H9 (cell line): ENCODE results near the gene EPHX1. TPM values are rescaled to one million over a fixed set of nuclear protein-coding genes. Genes with fewer than 3 reads are reported as not detected.

Experiments
- DNase-seq: peaks from one replicate; pipeline ENCODE4 v3.0.0-alpha.2; 2017
- H2AFZ ChIP-seq: one replicate; pipeline ENCODE4 v1.6.1; 2013; ENCODE audit warnings: mild to moderate bottlenecking, low read length, control low read depth, moderate library complexity
- H2AK5ac ChIP-seq: 2 replicates; pipeline ENCODE4 v1.6.1; 2013; ENCODE audit warnings: low read length, control low read depth, mixed read lengths; ENCODE audit not compliant: insufficient read length
- H2BK120ac ChIP-seq: one replicate; pipeline ENCODE4 v1.6.1; 2013; ENCODE audit warnings: low read depth, mild to moderate bottlenecking, low read length, control low read depth, inconsistent platforms; ENCODE audit not compliant: poor library complexity, severe bottlenecking
- H2BK12ac ChIP-seq: 2 replicates; pipeline ENCODE4 v1.6.1; 2013; ENCODE audit warnings: low read length, control low read depth, mixed read lengths, low read depth; ENCODE audit not compliant: insufficient read length
- H2BK15ac ChIP-seq: 2 replicates; pipeline ENCODE4 v1.6.1; 2013; ENCODE audit warnings: low read depth, low read length, control low read depth
- H2BK20ac ChIP-seq: one replicate; pipeline ENCODE4 v1.6.1; 2013; ENCODE audit warnings: low read depth, mild to moderate bottlenecking, low read length, control low read depth, inconsistent platforms; ENCODE audit not compliant: poor library complexity, severe bottlenecking
- H2BK5ac ChIP-seq: 2 replicates; pipeline ENCODE4 v1.6.1; 2013; ENCODE audit warnings: low read length, control low read depth, mixed read lengths; ENCODE audit not compliant: insufficient read length
- H3K14ac ChIP-seq: 2 replicates; pipeline ENCODE4 v1.6.1; 2013; ENCODE audit warnings: low read length, control low read depth; ENCODE audit not compliant: insufficient read depth
- H3K18ac ChIP-seq: 2 replicates; pipeline ENCODE4 v1.6.1; 2013; ENCODE audit warnings: low read depth, mild to moderate bottlenecking, mixed read lengths, low read length, control low read depth; ENCODE audit not compliant: insufficient read length
- H3K23ac ChIP-seq: 2 replicates; pipeline ENCODE4 v1.6.1; 2013; ENCODE audit warnings: low read length, control low read depth, mixed read lengths, low read depth; ENCODE audit not compliant: insufficient read length
- H3K23me2 ChIP-seq: 2 replicates; pipeline ENCODE4 v1.6.1; 2013; ENCODE audit warnings: low read depth, mild to moderate bottlenecking, mixed read lengths, low read length, control low read depth; ENCODE audit not compliant: insufficient read length, poor library complexity, severe bottlenecking
- H3K27ac ChIP-seq: 2 replicates; pipeline ENCODE4 v1.5.1; 2013; ENCODE audit warnings: low read length, control low read depth, mixed read lengths, low read depth; ENCODE audit not compliant: insufficient read length
- H3K27me3 ChIP-seq: 2 replicates; pipeline ENCODE4 v1.6.1; 2013; ENCODE audit warnings: low read length, control low read depth, inconsistent platforms; ENCODE audit not compliant: insufficient read depth
- H3K4ac ChIP-seq: 2 replicates; pipeline ENCODE4 v1.6.1; 2013; ENCODE audit warnings: low read depth, mild to moderate bottlenecking, control low read depth, inconsistent platforms, low read length, moderate library complexity
- H3K4me1 ChIP-seq: 2 replicates; pipeline ENCODE4 v1.6.1; 2013; ENCODE audit warnings: low read length, control low read depth, inconsistent platforms; ENCODE audit not compliant: insufficient read depth
- H3K4me2 ChIP-seq: 2 replicates; pipeline ENCODE4 v1.6.1; 2013; ENCODE audit warnings: low read length, control low read depth, mixed read lengths; ENCODE audit not compliant: insufficient read length, insufficient read depth
- H3K56ac ChIP-seq: 2 replicates; pipeline ENCODE4 v1.6.1; 2013; ENCODE audit warnings: low read depth, mild to moderate bottlenecking, mixed read lengths, low read length, control low read depth; ENCODE audit not compliant: insufficient read length
- H3K79me1 ChIP-seq: 2 replicates; pipeline ENCODE4 v1.6.1; 2013; ENCODE audit warnings: low read depth, mild to moderate bottlenecking, moderate library complexity, low read length, control low read depth, inconsistent platforms; ENCODE audit not compliant: insufficient read depth, poor library complexity, severe bottlenecking
- H3K79me2 ChIP-seq: 2 replicates; pipeline ENCODE4 v1.6.1; 2013; ENCODE audit warnings: low read length, control low read depth, inconsistent platforms; ENCODE audit not compliant: insufficient read depth
- H3K9ac ChIP-seq: 2 replicates; pipeline ENCODE4 v1.6.1; 2013; ENCODE audit warnings: low read length, control low read depth, mixed read lengths; ENCODE audit not compliant: insufficient read length; ENCODE audit errors: extremely low read depth
- H3K9me3 ChIP-seq: one replicate; pipeline ENCODE4 v1.6.1; 2013; ENCODE audit warnings: low read depth, low read length, inconsistent platforms; ENCODE audit not compliant: control insufficient read depth
- H3T11ph ChIP-seq: one replicate; pipeline ENCODE4 v1.6.1; 2013; ENCODE audit warnings: mild to moderate bottlenecking, low read length, control low read depth, inconsistent platforms
- H4K20me1 ChIP-seq: one replicate; pipeline ENCODE4 v1.6.1; 2013; ENCODE audit not compliant: control insufficient read depth, insufficient read length, insufficient read depth
- H4K5ac ChIP-seq: 2 replicates; pipeline ENCODE4 v1.6.1; 2013; ENCODE audit warnings: low read depth, mild to moderate bottlenecking, mixed read lengths, low read length, control low read depth; ENCODE audit not compliant: insufficient read length
- H4K8ac ChIP-seq: replicated peaks from 2 replicates; pipeline ENCODE4 v1.6.1; 2013; ENCODE audit warnings: low read length, control low read depth, mixed read lengths, low read depth; ENCODE audit not compliant: insufficient read length
- H4K91ac ChIP-seq: 2 replicates; pipeline ENCODE4 v1.6.1; 2013; ENCODE audit warnings: low read depth, mild to moderate bottlenecking, moderate library complexity, mixed read lengths, low read length, control low read depth; ENCODE audit not compliant: insufficient read length
- H3K27ac Mint-ChIP-seq, 3 experiments: 2 replicates in 2 of 3; 3 replicates in 1 of 3; pipeline ENCODE4 v1.8.0; 2020 to 2021; ENCODE audit warnings: mixed read lengths in 3 of 3, mild to moderate bottlenecking in 1 of 3, moderate library complexity in 1 of 3
- H3K27me3 Mint-ChIP-seq: 2 replicates; pipeline ENCODE4 v1.8.0; 2021; ENCODE audit warnings: low read depth, mild to moderate bottlenecking, moderate library complexity, mixed read lengths
- H3K36me3 Mint-ChIP-seq, 3 experiments: 2 replicates in 2 of 3; 3 replicates in 1 of 3; pipeline ENCODE4 v1.8.0; 2020 to 2021; ENCODE audit warnings: low read depth in 3 of 3, mixed read lengths in 3 of 3; ENCODE audit not compliant: insufficient read depth in 1 of 3
- H3K4me1 Mint-ChIP-seq, 2 experiments: 2 replicates each; pipeline ENCODE4 v1.8.0; 2020; ENCODE audit warnings: mixed read lengths in 2 of 2
- H3K4me3 Mint-ChIP-seq, 2 experiments: 2 replicates in 1 of 2; 3 replicates in 1 of 2; pipeline ENCODE4 v1.8.0; 2020 to 2021; ENCODE audit warnings: mild to moderate bottlenecking in 2 of 2, mixed read lengths in 2 of 2, moderate library complexity in 1 of 2
- H3K9me3 Mint-ChIP-seq, 2 experiments: 2 replicates in 1 of 2; 3 replicates in 1 of 2; pipeline ENCODE4 v1.8.0; 2020; ENCODE audit warnings: mild to moderate bottlenecking in 2 of 2, mixed read lengths in 2 of 2, moderate library complexity in 1 of 2
- CTCF ChIP-seq: fragments of 200-600 bp; sonication (generic); conservative IDR thresholded peaks from 3 replicates; pipeline ENCODE4 v1.8.0; 2021; ENCODE audit warnings: antibody characterized with exemption, mild to moderate bottlenecking
- WGBS: extraction: QIAGEN DNeasy Blood & Tissue Kit; methylation state at CpG from one replicate; pipeline ENCODE4 v1.1.7; 2013; ENCODE audit warnings: missing lambda C conversion rate, low lambda C conversion rate, mixed read lengths; ENCODE audit not compliant: insufficient read length; ENCODE audit errors: extremely low coverage; 5-methylcytosine and 5-hydroxymethylcytosine counted together
- total RNA-seq: library from RNA; stranded (reverse); gene quantifications from 2 replicates; pipeline ENCODE4 v1.2.1, GENCODE V29; 2021

The EPHX1 gene
- total RNA-seq, 1 experiment from 2014 or later: 40.6 TPM

DNA sequence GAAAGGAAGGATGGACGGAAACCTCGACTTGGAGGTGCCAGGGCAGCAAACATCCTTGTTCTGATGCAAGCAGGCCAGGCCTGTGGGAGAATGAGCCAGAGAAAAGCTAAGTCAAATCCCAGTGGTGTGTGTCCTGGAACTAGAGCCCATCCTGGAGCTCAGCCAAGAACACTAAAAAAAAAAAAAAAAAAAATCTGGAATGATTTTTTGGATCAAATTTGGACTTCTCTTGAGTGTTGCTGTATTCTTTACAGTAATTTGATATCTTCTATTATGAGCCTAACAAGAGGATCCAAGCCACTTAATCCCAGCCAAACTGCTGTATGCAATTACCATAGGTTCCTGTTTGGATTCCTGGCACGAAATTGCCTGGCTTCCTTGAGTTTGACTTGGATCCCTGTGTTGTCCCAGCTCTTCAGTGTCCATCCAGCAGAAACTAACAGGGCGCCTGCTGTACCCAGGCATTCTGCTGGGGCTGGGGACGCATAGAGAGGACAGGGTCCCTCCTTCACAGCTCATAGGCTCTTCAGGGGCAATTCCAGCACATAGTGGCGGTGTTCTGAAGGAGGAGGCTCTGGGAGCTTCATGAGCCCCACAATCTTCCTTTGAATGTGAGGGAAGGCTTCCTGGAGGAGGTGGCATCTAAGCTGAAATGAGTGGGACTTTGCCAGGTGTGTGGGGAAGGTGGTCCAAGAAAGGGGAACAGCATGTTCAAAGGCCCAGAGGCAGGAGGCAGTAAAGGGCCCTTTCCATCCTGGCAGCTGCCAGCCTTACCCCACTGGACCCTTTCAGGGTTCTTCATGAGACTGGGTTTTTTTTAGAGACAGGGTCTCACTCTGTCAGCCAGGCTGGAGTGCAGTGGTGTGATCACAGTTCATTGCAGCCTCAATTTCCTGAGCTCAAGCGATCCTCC is 24.7 kb downstream of the EPHX1 start:
- Histone ChIP-seq H4K20me1 (no peaks in the 10 kb centered on the region), H2BK12ac (no peak overlapping the region), H4K5ac (no peak overlapping the region), H3K4me1 (no peaks in the 10 kb centered on the region), H4K91ac (no peak overlapping the region), H2BK5ac (no peak overlapping the region), H3K14ac (no peak overlapping the region), H2BK20ac (no peak overlapping the region), H3K79me2 (no peaks in the 10 kb centered on the region), H2BK15ac (no peak overlapping the region), H3K23me2 (no peaks in the 10 kb centered on the region), H3K79me1 (no peaks in the 10 kb centered on the region), H2AFZ (no peak overlapping the region), H3K56ac (no peak overlapping the region), H3K27me3 (no peaks in the 10 kb centered on the region), H3K4ac (no peak overlapping the region), H3T11ph (no peak overlapping the region), H3K4me2 (no peak overlapping the region), H3K18ac (no peak overlapping the region), H4K8ac (no peak overlapping the region), H3K9ac (no peak overlapping the region), H2BK120ac (no peak overlapping the region), H3K27ac (no peak overlapping the region), H3K9me3 (no peaks in the 10 kb centered on the region), H2AK5ac (no peak overlapping the region), H3K23ac (no peak overlapping the region)
- peaks cover 24 to 42% (median 25%) of the 10 kb centered on the region in 3 experiments; a peak in 6 of 7 replicates for H3K36me3 Mint-ChIP-seq
- no peaks in the 10 kb centered on the region for H3K4me1 Mint-ChIP-seq
- no peaks in the 10 kb centered on the region for H3K27me3 Mint-ChIP-seq
- no peaks in the 10 kb centered on the region for H3K9me3 Mint-ChIP-seq
- WGBS: no CpG with 5 or more reads among the region's 7 CpGs
- no peak overlapping the region for H3K27ac Mint-ChIP-seq
- TF ChIP-seq CTCF: no peak
- no peak for DNase-seq
- H3K4me3 Mint-ChIP-seq: no peak overlapping the region
